ENCODE data around the gene CAPN11. TPM values are rescaled to one million over a fixed set of nuclear protein-coding genes. Genes with fewer than 3 reads are reported as not detected.

CAPN11 gene
- total and polyA plus RNA-seq, 2 donors from 2014 or later: 0.39 to 2.3 TPM

GRCh38 chr6:44216677-44217331 lies 58.2 kb downstream of the CAPN11 start, which contains the start of gene MYMX:
Gene MYMX (plus strand): TSS chr6:44216926. CDS start chr6:44217472, 546 bp downstream.
- Histone ChIP-seq H3K27me3 (ENCODE audit: control insufficient read depth, insufficient read depth, low read length) (no peaks in the 10 kb centered on the region), H3K4me1 (ENCODE audit: control insufficient read depth in 2 of 3, insufficient read depth in 2 of 3, low read depth in 1 of 3, low read length in 3 of 3) (peaks cover 0 to 21% (median 4%) of the 10 kb centered on the region in 3 donors), H3K36me3 (ENCODE audit: control insufficient read depth in 2 of 3, insufficient read depth in 3 of 3, low read length in 3 of 3) (no peaks in the 10 kb centered on the region), H3K27ac (ENCODE audit: low read depth in 2 of 2, low read length in 2 of 2) (peak within 1 kb of the TSS; percentile 47 to 77), H3K9me3 (ENCODE audit: control insufficient read depth in 2 of 3, insufficient read depth in 1 of 3, low read length in 3 of 3) (no peaks in the 10 kb centered on the region), H3K4me3 (ENCODE audit: low read length in 3 of 3) (no peak within 1 kb of the TSS), H3K9ac (ENCODE audit: low read length in 3 of 3) (peak within 1 kb of the TSS in 1 of 3 donors; percentile 35)
- intact Hi-C loops (cut with DNase I): no loop called here
- TF ChIP-seq, protein P1, sequence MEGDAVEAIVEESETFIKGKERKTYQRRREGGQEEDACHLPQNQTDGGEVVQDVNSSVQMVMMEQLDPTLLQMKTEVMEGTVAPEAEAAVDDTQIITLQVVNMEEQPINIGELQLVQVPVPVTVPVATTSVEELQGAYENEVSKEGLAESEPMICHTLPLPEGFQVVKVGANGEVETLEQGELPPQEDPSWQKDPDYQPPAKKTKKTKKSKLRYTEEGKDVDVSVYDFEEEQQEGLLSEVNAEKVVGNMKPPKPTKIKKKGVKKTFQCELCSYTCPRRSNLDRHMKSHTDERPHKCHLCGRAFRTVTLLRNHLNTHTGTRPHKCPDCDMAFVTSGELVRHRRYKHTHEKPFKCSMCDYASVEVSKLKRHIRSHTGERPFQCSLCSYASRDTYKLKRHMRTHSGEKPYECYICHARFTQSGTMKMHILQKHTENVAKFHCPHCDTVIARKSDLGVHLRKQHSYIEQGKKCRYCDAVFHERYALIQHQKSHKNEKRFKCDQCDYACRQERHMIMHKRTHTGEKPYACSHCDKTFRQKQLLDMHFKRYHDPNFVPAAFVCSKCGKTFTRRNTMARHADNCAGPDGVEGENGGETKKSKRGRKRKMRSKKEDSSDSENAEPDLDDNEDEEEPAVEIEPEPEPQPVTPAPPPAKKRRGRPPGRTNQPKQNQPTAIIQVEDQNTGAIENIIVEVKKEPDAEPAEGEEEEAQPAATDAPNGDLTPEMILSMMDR (IDR thresholded peaks at IDR 0.05; ENCODE audit: borderline replicate concordance, extremely low read depth, insufficient read depth): no peak
- FAIRE-seq (no peak), DNase-seq (peak in 2 of 5 donors; percentile 60 to 69)

DNA sequence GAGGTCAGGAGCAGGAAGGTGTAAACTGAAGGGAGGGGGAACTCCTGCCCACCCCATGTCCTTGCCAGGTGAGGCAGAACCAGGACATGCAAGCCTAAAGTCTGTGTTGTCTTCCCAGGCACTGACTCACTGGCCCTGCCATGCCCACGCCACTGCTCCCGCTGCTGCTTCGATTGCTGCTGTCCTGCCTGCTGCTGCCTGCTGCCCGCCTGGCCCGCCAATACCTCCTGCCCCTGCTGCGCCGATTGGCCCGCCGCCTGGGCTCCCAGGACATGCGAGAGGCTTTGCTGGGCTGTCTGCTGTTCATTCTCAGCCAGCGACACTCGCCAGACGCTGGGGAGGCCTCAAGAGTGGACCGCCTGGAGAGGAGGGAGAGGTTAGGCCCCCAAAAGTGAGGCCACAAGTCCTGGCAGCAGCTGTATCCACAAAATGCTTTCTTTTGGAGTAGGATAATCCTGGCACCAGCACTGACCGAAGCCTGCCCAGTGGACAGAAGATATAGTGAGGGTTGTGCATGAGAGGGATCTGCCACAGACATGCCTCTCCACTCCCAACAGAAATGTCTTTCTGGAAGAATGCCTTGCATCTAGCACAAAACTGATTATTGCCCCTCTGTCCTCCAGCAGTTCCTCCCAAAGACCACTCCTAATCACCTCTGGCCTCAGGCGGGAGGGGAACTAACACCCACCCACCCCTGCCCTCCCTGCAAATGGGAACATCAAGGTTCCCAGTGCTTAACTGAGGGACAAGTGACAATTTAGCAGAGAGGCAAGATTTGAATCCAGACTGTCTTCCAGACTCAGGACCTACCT lies 58.9 kb downstream of the CAPN11 start:
- DNase-seq (peak in 1 of 5 donors; percentile 90), FAIRE-seq (no peak)
- Histone ChIP-seq H3K9me3 (ENCODE audit: control insufficient read depth in 2 of 3, insufficient read depth in 1 of 3, low read length in 3 of 3) (no peaks in the 10 kb centered on the region), H3K27ac (ENCODE audit: low read depth in 2 of 2, low read length in 2 of 2) (peak overlapping the region; percentile 47 to 91), H3K4me3 (ENCODE audit: low read length in 3 of 3) (no peak overlapping the region), H3K36me3 (ENCODE audit: control insufficient read depth in 2 of 3, insufficient read depth in 3 of 3, low read length in 3 of 3) (no peaks in the 10 kb centered on the region), H3K27me3 (ENCODE audit: control insufficient read depth, insufficient read depth, low read length) (no peaks in the 10 kb centered on the region), H3K9ac (ENCODE audit: low read length in 3 of 3) (no peak overlapping the region), H3K4me1 (ENCODE audit: control insufficient read depth in 2 of 3, insufficient read depth in 2 of 3, low read depth in 1 of 3, low read length in 3 of 3) (peaks cover 0 to 22% (median 4%) of the 10 kb centered on the region in 3 donors)
- TF ChIP-seq, protein P1 (IDR thresholded peaks at IDR 0.05; ENCODE audit: borderline replicate concordance, extremely low read depth, insufficient read depth): no peak
- intact Hi-C loops (cut with DNase I): no loop called here

DNA sequence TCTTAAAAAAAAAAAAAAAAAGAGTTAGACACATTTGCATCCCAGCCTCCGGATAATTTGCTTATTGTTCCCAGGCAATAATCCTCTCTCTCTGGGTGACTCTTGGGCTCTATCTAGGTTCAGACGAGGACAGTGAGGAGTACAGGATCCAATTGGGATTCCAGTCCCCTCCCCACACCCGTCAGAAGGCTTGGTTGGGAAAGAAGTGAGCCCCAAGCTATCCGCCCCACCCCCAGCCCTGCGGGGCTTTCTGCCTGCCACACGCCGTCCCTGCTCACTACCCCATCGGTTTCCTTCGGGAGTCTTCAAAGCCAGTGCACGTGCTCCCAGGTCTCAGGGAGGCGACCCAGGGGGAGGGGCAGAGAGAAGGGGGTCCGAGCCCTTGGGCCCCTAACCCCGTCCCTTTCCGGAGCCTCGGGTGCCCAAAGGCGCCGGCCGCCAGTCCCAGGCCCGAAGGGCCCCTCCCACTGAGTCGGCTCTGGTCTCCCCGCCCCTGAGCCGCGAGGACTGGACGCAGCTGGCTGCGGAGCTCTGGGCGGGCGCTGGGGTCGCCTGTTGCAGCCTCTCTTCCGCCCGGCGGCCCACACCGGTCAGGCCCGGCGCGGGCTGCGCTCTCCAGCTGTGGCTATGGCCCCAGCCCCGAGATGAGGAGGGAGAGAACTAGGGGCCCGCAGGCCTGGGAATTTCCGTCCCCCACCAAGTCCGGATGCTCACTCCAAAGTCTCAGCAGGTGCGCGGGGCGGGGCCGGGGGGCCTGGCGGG lies 60.6 kb downstream of the CAPN11 start:
- H3K9ac ChIP-seq (ENCODE audit: low read length in 3 of 3): peak overlapping the region in 2 of 3 donors; percentile 38 to 44
- no peaks in the 10 kb centered on the region for H3K9me3 ChIP-seq (ENCODE audit: control insufficient read depth in 2 of 3, insufficient read depth in 1 of 3, low read length in 3 of 3)
- H3K4me3 ChIP-seq (ENCODE audit: low read length in 3 of 3): peak overlapping the region; percentile 42 to 58 (median 58)
- FAIRE-seq (no peak), DNase-seq (peak; percentile 89 to 98 (median 93))
- peak overlapping the region; percentile 80 to 91 for H3K27ac ChIP-seq (ENCODE audit: low read depth in 2 of 2, low read length in 2 of 2)
- intact Hi-C loops (cut with DNase I): no loop called here
- TF ChIP-seq, protein P1 (IDR thresholded peaks at IDR 0.05; ENCODE audit: borderline replicate concordance, extremely low read depth, insufficient read depth): no peak
- no peaks in the 10 kb centered on the region for H3K27me3 ChIP-seq (ENCODE audit: control insufficient read depth, insufficient read depth, low read length)
- no peaks in the 10 kb centered on the region for H3K36me3 ChIP-seq (ENCODE audit: control insufficient read depth in 2 of 3, insufficient read depth in 3 of 3, low read length in 3 of 3)
- peaks cover 0 to 29% (median 7%) of the 10 kb centered on the region in 3 donors for H3K4me1 ChIP-seq (ENCODE audit: control insufficient read depth in 2 of 3, insufficient read depth in 2 of 3, low read depth in 1 of 3, low read length in 3 of 3)
